Skeletal muscle tissue (tissue), 4 donors: ENCODE measurements around the gene GSTT4. TPM values are rescaled to one million over a fixed set of nuclear protein-coding genes. Genes with fewer than 3 reads are reported as not detected.
"Not testable (repeated sequence)": the region's sequence is repeated elsewhere in the genome, so short reads cannot be mapped to it uniquely, and the experiment has no call there.

Source experiments
- H3K27ac ChIP-seq: one replicate; pipeline ENCODE4 v1.7.0; 2013; ENCODE audit warnings: mild to moderate bottlenecking, low read depth, low read length, inconsistent platforms
- H3K27me3 ChIP-seq, 3 donors: one replicate each; pipeline ENCODE4 v1.7.0; 2013; ENCODE audit warnings: low read length in 3 of 3; ENCODE audit not compliant: control insufficient read depth in 3 of 3, insufficient read depth in 3 of 3
- H3K36me3 ChIP-seq, 3 donors: one replicate each; pipeline ENCODE4 v1.7.0; 2013; ENCODE audit warnings: low read length in 3 of 3; ENCODE audit not compliant: control insufficient read depth in 3 of 3, insufficient read depth in 3 of 3
- H3K4me1 ChIP-seq, 3 donors: one replicate each; pipeline ENCODE4 v1.7.0; 2013; ENCODE audit warnings: low read length in 3 of 3, mild to moderate bottlenecking in 3 of 3; ENCODE audit not compliant: control insufficient read depth in 3 of 3, insufficient read depth in 3 of 3
- H3K4me3 ChIP-seq, 3 donors: one replicate each; pipeline ENCODE4 v1.7.0; 2013; ENCODE audit warnings: low read length in 3 of 3
- H3K9ac ChIP-seq, 3 donors: one replicate each; pipeline ENCODE4 v1.7.0; 2013; ENCODE audit warnings: low read length in 3 of 3, mild to moderate bottlenecking in 3 of 3, moderate library complexity in 2 of 3, low read depth in 1 of 3
- H3K9me3 ChIP-seq, 3 donors: one replicate each; pipeline ENCODE4 v1.7.0; 2013; ENCODE audit warnings: low read length in 3 of 3; ENCODE audit not compliant: control insufficient read depth in 3 of 3
- total RNA-seq: library from RNA; depleted of rRNA; stranded (reverse); fragments of >200 nt; gene quantifications from one replicate; pipeline ENCODE4 v1.2.3, GENCODE V29; 2014
- donor health status: Osteomylitis.

The GSTT4 gene
- not detected for total RNA-seq

- H3K9ac ChIP-seq = peak within 1 kb of the TSS in 2 of 3 donors; percentile 21 to 62
- H3K4me1 ChIP-seq = peaks cover 2 to 12% (median 8%) of the 10 kb centered on the region in 3 donors
- H3K27me3 ChIP-seq = peaks cover 0 to 4% (median 0%) of the 10 kb centered on the region in 3 donors
- peaks cover 0 to 2% (median 0%) of the 10 kb centered on the region in 3 donors for H3K9me3 ChIP-seq
- H3K4me3 ChIP-seq = peak within 1 kb of the TSS in 1 of 3 donors; percentile 31
- H3K36me3 ChIP-seq = no peaks in the 10 kb centered on the region
- H3K27ac ChIP-seq = peak within 1 kb of the TSS; percentile 12
Observed at GRCh38 chr22:24005201-24005600, at the start of gene GSTT4. TSS of gene GSTT4 (minus strand) at chr22:24005453. CDS start at chr22:24005356, 97 bp downstream.

GRCh38 chr22:24054356-24054755 lies 49.1 kb upstream of the GSTT4 start:
- peaks cover 51 to 65% (median 51%) of the 10 kb centered on the region in 3 donors for H3K36me3 ChIP-seq
- H3K27me3 ChIP-seq = no peaks in the 10 kb centered on the region
- no peak overlapping the region for H3K27ac ChIP-seq
- no peak overlapping the region for H3K9ac ChIP-seq
- H3K4me1 ChIP-seq = peaks cover 0 to 6% (median 6%) of the 10 kb centered on the region in 3 donors
- H3K4me3 ChIP-seq = no peak overlapping the region
- no peaks in the 10 kb centered on the region for H3K9me3 ChIP-seq

GRCh38 chr22:24053481-24054226 lies 48.4 kb upstream of the GSTT4 start:
- Histone ChIP-seq H3K36me3 (peaks cover 47 to 63% (median 52%) of the 10 kb centered on the region in 3 donors), H3K9me3 (no peaks in the 10 kb centered on the region), H3K4me1 (peaks cover 0 to under 1% (median under 1%) of the 10 kb centered on the region in 3 donors), H3K4me3 (no peak overlapping the region), H3K9ac (no peak overlapping the region), H3K27me3 (no peaks in the 10 kb centered on the region), H3K27ac (no peak overlapping the region)

- Histone ChIP-seq H3K9me3 (no peaks in the 10 kb centered on the region), H3K27me3 (no peaks in the 10 kb centered on the region), H3K4me1 (no peaks in the 10 kb centered on the region), H3K27ac (peak overlapping the region; percentile 57), H3K36me3 (peaks cover 47 to 58% (median 50%) of the 10 kb centered on the region in 3 donors), H3K4me3 (no peak overlapping the region), H3K9ac (no peak overlapping the region)
Observed at GRCh38 chr22:24051568-24051967, 46.3 kb upstream of the GSTT4 start.

- Histone ChIP-seq H3K27me3 (no peaks in the 10 kb centered on the region), H3K36me3 (peaks cover 48 to 56% (median 50%) of the 10 kb centered on the region in 3 donors), H3K4me1 (no peaks in the 10 kb centered on the region), H3K27ac (peak overlapping the region; percentile 57), H3K4me3 (no peak overlapping the region), H3K9me3 (no peaks in the 10 kb centered on the region), H3K9ac (no peak overlapping the region)
Observed at GRCh38 chr22:24051028-24051427, 45.8 kb upstream of the GSTT4 start.

GRCh38 chr22:24049978-24050377 lies 44.7 kb upstream of the GSTT4 start:
- H3K27me3 ChIP-seq = no peaks in the 10 kb centered on the region
- H3K36me3 ChIP-seq = peaks cover 47 to 54% (median 52%) of the 10 kb centered on the region in 3 donors
- H3K4me1 ChIP-seq = no peaks in the 10 kb centered on the region
- H3K9ac ChIP-seq = no peak overlapping the region
- no peaks in the 10 kb centered on the region for H3K9me3 ChIP-seq
- H3K4me3 ChIP-seq = no peak overlapping the region
- H3K27ac ChIP-seq = no peak overlapping the region

- H3K4me1 ChIP-seq = no peaks in the 10 kb centered on the region
- H3K27ac ChIP-seq = no peak overlapping the region
- H3K4me3 ChIP-seq = no peak overlapping the region
- H3K9me3 ChIP-seq = no peaks in the 10 kb centered on the region
- no peak overlapping the region for H3K9ac ChIP-seq
- H3K36me3 ChIP-seq = peaks cover 40 to 47% (median 45%) of the 10 kb centered on the region in 3 donors
- no peaks in the 10 kb centered on the region for H3K27me3 ChIP-seq
Observed at GRCh38 chr22:24049211-24049610, 44.0 kb upstream of the GSTT4 start.

GRCh38 chr22:24046024-24046423 lies 40.8 kb upstream of the GSTT4 start:
- H3K9me3 ChIP-seq = no peaks in the 10 kb centered on the region
- H3K4me1 ChIP-seq = no peaks in the 10 kb centered on the region
- H3K4me3 ChIP-seq = no peak overlapping the region
- no peak overlapping the region for H3K9ac ChIP-seq
- no peaks in the 10 kb centered on the region for H3K27me3 ChIP-seq
- H3K27ac ChIP-seq = no peak overlapping the region
- H3K36me3 ChIP-seq = peaks cover 39 to 51% (median 50%) of the 10 kb centered on the region in 3 donors

GRCh38 chr22:24043958-24044357 lies 38.7 kb upstream of the GSTT4 start:
- no peaks in the 10 kb centered on the region for H3K9me3 ChIP-seq
- H3K4me1 ChIP-seq = no peaks in the 10 kb centered on the region
- no peak overlapping the region for H3K4me3 ChIP-seq
- no peaks in the 10 kb centered on the region for H3K27me3 ChIP-seq
- H3K9ac ChIP-seq = no peak overlapping the region
- H3K27ac ChIP-seq = no peak overlapping the region
- peaks cover 31 to 51% (median 48%) of the 10 kb centered on the region in 3 donors for H3K36me3 ChIP-seq

GRCh38 chr22:24043465-24043864 lies 38.2 kb upstream of the GSTT4 start:
- H3K4me1 ChIP-seq, H3K27me3 ChIP-seq, H3K27ac ChIP-seq, H3K4me3 ChIP-seq, H3K9ac ChIP-seq, H3K9me3 ChIP-seq: not testable (repeated sequence)
- H3K36me3 ChIP-seq = peaks cover 35 to 53% (median 52%) of the 10 kb centered on the region in 3 donors
